Limb (tissue), 2 donors: Measurements from ENCODE around the gene JAG2.

Experiments used
- DNase-seq, 2 donors: peaks; one replicate each; pipeline ENCODE4 v3.0.0-alpha.2; 2016; ENCODE audit errors: extremely low spot score in 2 of 2

The JAG2 gene

GRCh38 chr14:105168496-105168978 lies at the start of gene JAG2:
JAG2 (minus strand) TSS chr14:105168776; CDS start chr14:105168420, 356 bp downstream.
- DNase-seq: peak in 1 of 2 donors; percentile 73

DNA sequence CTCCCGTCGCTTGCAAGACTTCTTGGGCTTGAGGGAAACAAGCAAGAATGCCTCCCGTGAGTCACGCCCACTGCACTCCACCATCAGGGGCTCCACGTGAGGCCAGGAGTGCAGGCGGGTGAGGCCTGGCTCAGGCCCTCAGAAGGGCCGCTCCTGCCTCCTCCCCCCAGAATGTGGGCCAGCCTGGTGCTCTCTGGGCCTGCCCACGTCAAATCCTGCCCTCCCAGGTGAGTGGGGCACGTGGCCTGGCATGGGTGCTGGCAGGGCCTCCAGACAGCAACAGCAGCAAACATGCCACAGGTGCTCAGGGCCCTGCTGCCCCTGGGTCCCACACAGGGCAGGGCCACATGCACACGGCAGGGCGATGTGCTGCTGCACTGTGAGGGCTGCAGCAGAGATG lies 49.2 kb upstream of the JAG2 start:
- DNase-seq: no peak

GRCh38 chr14:105216490-105217247 lies 48.1 kb upstream of the JAG2 start:
- no peak for DNase-seq

DNA sequence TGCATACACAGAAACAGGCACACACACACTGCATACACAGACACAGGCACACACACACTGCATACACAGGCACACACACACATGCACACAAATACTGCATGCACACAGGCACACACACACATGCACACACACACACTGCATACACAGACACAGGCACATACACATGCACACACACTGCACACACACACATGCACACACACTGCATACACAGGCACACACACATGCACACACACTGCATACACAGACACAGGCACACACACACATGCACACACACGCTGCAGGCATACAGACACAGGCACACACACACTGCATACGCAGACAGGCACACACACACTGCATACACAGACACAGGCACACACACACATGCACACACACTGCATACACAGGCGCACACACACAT lies 47.0 kb upstream of the JAG2 start:
- no peak for DNase-seq

- DNase-seq: no peak
These were observed 45.8 kb upstream of the JAG2 start for GRCh38 chr14:105214324-105214915.

- no peak for DNase-seq
These were observed 44.8 kb upstream of the JAG2 start for GRCh38 chr14:105213361-105213760.

DNA sequence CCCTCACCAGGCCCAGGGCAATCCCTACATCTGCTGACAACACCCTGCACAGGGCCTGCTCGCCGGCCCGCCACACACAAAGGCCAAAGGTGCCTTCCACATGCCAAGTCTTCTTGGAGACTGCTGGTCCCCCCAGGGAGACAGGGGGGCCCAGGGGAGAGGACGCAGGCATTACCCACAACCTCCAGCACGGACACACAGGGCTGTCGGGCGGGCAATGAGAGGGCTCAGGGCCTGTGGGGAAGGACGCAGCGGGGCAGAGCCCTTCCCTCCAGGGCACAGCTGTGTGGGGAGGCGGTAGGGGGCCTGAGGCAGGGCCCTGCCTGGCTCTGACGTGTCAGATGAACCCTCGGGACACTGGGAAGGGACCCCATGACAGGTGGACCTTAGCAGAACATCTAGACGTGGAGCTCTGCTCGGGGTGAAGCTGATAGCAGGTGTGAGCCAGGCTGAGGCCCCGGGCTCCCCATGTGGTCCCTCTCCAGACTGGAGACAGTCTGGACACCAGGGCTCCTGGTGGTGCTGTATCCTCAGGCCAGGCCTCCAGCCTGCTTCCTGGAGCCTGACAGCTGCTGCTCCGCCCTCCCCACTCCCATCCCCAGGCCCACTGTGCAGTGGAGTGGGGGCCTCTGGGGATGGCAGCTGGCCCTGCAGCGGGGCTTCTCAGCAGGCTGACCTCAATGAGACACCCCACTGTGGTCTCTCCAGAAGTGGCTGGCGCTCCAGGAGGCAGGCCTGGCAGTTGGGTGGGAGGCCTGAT lies 44.1 kb upstream of the JAG2 start:
- no peak for DNase-seq

DNA sequence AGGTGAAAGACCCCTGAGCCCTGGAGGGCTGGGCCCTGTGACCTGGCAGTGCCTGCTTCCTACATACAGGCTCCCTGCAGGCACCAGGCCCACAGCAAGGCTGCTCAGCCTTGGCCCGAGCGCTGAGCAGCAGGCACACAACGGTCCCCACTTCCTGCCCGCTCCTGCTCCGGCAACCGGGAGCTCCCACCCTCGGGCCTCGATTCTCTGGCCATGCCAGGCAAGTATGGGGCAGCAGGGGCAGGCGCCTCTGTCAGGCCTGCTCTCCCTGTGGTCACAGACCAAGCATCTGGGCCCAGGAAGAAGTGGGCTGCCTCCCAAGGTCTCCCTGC lies 43.1 kb upstream of the JAG2 start:
- no peak for DNase-seq

- DNase-seq: no peak
These were observed 42.6 kb upstream of the JAG2 start for GRCh38 chr14:105211086-105211757.

DNA sequence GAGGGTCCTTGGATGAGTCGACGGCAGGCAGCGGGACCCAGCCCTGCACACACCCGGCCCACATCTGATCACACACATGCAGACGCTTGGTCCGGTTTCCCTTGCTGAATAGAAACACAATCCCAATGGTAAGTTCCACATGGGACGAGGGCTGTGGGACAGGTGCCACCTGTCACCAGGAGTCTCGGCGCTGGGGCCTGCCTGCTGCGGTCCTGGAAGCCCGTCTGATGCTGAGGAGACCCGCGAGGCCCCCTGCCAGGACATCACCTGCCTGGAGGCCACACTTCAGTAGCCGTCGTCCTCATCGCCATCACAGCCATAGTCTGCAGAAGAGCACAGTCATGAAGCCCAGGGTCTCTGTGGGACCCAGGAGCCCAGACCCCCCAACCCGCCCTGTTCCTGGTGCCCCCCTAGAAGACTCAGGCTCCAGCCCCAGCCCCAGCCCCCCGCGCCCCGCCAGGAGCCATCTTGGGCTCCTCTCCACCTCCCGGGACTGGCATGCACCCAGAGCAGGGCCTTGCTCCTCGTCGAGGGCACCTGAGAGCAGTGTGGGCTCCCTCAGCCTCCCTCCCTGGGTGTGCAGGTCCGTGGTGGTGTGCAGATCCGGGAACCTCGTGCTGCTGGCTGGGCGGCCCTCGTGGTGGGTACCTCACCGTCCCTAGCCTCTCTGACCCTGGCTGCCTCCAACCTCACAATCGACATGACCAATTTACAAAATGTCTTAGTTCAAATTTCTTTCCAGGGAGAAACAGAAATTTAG lies 41.9 kb upstream of the JAG2 start:
- DNase-seq: no peak

- DNase-seq: no peak
These were observed 41.1 kb upstream of the JAG2 start for GRCh38 chr14:105209646-105210045.

GRCh38 chr14:105209091-105209490 lies 40.5 kb upstream of the JAG2 start:
- no peak for DNase-seq

DNA sequence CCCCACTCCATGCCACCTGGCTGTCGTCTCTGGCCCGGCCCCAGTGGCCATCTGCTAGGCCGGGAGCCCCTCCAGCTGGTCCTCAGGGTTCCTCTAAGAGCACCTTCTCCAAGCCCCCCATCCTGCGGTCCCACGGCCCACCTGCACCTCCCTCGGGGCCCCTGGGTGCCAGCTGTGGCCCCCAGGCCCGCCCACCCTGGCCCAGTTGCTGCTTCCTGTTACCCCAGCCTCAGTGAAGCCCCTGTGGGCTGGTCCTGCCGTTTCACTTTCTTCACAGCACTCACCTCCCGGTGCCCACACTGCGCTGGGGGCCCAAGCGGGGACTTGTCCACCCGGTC lies 40.1 kb upstream of the JAG2 start:
- no peak for DNase-seq

DNA sequence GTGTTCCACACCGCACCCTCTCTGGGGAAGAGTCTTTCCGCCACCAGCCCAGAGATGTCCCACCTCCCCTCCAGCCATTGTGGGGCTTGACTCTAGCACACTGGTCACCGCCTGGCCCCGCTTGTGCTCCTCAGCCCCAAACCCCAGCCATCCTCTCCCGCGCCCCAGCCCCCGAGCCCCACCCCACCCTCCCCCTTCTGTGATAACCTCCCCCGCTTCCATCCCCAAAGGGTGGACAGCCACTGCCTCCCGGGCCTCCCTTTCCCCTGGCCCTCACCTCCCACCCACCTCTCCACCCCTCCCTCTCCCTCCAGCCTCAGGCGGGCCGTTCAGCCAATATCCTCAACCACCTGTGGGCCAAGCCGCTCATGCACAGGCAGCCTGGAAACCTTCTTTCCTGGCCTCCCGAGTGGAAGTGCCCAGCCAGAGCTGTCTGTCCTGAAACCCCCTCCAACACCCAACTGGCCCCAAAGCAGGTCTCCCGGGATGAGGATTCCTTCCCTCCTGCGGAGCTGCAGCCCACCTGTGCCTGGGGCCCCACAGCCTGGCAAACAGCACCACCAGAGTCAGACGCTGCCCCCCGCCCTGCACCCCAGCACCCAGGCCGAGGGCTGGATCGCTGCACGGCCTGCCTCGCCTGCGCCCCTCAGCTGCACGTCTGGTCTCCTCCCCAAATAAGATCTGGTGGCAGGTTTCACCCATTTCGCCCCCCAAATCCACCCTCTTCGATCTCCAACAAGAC lies 39.6 kb upstream of the JAG2 start:
- peak in 1 of 2 donors; percentile 32 for DNase-seq

DNA sequence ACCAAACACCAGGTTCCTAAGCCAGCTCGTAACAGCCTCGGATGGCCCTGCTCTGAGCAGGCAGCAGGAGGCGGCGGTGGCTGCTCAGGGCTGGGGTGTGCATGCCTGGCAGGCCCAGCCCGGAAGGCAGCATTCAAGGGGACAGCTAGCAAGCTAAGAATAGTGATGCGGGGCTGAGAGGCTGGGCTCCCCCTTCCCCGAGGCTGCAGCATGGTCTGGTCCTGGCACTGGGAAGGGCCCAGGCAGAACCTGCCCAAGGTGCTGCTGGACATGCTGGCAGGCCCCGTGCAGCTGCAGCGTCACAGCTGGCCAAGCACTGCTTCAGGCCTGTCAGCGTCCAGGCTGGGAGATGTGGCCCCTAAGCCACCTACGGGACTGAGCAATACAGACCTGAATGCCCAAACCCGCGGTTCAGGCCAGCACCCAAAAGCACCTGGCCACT lies 38.9 kb upstream of the JAG2 start:
- no peak for DNase-seq

DNA sequence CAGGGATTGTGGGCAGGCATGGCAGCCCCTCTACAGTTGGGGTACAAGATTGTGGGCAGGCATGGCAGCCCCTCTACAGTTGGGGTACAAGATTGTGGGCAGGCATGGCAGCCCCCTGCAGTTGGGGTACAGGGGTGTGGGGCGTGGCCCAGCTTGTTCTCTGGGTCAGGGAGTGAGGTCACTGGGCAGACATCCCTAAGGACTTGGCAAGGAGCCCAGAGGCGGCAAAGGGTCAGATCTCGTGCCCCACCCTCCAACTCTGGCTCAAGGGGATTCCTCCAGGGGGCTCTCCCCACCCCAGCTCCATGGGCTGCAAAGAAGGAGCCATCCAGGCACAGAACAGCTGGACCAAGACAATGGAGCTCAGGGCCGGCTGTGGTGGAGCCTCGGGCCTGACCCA lies 38.3 kb upstream of the JAG2 start:
- no peak for DNase-seq

DNA sequence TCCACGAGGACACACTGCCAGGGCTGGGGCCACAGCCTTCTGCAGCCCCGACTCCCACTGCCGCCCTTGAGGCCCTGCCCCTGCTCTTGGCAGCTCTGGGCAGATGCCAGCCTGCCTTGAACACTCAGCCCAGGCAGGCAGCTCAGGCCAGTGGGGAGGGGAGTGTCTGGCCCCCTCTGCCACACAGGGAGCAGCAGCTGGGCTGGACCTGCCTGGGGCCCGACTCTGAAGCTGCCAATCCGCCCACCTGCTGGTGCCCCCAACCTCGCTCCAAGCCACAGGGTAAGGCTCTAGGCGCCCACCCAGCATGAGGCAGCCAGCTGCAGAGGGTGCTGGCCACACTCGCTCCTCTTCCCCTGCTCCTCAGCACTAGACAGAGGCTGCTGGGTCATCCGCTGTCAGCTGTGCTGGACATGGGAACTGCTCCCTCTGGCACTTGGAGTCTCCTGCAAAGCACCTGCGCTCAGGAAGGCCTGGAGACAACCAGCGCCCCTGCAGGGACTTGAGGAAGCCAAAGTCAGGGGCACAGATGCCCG lies 37.2 kb upstream of the JAG2 start:
- DNase-seq: no peak

GRCh38 chr14:105204931-105205672 lies 36.5 kb upstream of the JAG2 start:
- DNase-seq: no peak

GRCh38 chr14:105204206-105204930 lies 35.8 kb upstream of the JAG2 start:
- DNase-seq: no peak
